ENCODE results near the gene CACNG8.
"Not testable (repeated sequence)": the region's sequence is repeated elsewhere in the genome, so short reads cannot be mapped to it uniquely, and the experiment has no call there.

The CACNG8 gene

DNA sequence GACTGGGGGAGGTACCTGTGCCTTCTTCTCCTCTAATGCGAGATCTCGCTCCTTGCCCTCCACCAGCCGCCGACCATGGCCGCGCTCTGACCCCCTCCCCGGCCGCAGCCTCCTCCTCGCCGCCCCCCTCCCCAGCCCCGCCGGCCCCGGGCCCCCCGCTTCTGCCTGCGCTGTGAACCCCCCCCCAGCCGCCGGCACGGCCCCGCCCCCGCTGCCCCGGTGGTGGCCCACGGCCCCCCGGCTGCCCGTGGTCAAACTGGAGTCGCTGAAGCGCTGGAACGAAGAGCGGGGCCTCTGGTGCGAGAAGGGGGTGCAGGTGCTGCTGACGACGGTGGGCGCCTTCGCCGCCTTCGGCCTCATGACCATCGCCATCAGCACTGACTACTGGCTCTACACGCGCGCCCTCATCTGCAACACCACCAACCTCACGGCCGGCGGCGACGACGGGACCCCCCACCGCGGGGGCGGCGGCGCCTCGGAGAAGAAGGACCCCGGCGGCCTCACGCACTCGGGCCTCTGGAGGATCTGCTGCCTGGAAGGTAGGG, at the start of gene CACNG8:
Gene CACNG8 (plus strand): TSS at position 51 of the 545 bp plus-strand sequence.
- no peak for DNase-seq

DNA sequence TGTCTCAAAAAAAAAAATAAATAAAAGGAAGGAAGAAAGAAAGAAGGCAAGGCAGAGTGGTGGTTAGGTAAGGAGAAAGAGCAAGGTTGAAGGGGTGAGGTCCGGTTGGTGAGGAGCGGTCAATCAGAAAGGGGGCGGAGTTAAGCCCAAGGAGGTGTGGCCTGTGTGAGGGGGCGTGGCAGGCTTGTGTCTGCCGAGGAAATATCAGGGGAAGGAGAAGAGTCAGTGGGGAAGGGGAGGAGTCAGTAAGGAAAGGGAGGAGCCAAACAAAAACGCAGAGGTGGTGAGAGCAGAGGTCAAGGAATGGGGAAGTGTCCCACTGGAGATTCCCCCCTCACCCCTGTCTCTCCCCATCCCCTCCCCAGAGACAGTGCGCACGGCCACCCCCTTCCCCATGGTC, 47.7 kb upstream of the CACNG8 start:
- DNase-seq: no peak

DNA sequence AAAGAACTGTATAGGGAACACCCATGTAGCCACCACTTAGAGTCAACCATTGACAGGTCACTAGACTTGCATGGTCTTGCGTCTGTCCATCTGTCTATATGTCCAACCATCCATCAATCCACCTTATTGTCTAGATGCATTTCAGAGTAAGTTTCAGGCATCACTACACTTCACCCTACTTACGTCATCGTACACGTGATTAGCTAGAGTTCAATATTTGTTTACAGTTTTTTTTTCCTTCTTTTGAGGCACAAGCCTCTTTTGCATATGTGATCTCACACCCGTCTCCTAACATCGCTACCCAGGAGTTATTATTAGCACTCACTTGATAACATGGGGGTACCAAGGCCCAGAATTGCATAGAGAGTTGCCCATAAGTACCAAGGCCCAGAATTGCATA, 46.7 kb upstream of the CACNG8 start:
- no peak for DNase-seq

DNA sequence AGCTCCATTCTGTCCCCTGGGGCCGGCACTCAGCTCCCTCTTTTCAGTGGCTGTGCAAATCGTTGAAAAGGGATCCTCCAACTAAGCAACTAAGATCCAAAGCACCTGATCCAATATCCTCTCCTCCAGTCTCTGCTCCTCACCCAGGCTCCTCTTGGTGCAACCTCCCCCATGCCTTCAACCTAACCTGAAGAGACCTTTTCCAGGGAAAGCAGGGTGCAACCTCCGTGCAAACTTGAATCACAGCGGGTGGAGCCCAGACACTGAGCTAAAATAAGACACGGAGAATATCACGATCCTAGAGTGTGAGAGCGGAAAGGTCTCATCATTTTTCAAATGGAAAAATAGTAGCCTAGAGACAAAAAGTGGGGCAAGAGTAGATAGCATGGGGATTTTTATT, 45.4 kb upstream of the CACNG8 start:
- DNase-seq: no peak

DNA sequence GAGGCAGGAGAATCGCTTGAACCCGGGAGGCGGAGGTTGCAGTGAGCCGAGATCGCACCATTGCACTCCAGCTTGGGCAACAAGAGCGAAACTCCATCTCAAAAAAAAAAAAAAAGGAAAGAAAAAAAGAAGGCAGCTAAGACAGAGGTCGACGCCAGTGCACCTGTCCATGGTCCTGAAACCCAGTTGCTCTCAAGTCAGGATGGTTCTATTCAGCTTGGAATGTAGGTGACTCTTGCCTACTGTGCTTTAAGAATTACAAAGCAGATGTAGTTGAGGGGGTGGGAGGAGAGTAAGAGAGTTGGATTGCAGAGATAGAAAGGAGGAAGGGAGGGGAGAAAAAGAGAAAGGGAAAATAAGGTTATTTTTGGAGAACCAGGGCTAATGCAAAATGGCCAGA, 35.0 kb upstream of the CACNG8 start:
- DNase-seq: no peak

DNA sequence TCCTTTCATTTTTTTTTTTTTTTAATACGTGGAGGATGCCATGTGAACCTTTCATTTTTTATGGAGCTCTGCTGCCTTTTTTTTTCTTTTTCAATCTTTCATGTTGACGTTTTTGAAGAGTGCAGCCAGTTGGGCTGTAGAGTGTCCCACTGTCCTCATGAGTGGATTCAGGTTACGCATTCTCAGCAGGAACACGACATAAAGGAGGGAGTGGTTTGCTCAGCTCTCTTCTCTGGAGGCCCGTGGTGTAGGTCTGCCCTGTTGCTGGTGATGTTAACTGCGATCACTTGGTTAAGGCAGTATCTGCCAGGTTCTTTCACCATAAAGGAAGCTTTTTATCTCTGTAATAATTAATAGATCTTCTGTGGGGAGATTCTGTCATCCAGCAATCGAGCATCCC, 26.7 kb upstream of the CACNG8 start:
- DNase-seq: no peak

DNA sequence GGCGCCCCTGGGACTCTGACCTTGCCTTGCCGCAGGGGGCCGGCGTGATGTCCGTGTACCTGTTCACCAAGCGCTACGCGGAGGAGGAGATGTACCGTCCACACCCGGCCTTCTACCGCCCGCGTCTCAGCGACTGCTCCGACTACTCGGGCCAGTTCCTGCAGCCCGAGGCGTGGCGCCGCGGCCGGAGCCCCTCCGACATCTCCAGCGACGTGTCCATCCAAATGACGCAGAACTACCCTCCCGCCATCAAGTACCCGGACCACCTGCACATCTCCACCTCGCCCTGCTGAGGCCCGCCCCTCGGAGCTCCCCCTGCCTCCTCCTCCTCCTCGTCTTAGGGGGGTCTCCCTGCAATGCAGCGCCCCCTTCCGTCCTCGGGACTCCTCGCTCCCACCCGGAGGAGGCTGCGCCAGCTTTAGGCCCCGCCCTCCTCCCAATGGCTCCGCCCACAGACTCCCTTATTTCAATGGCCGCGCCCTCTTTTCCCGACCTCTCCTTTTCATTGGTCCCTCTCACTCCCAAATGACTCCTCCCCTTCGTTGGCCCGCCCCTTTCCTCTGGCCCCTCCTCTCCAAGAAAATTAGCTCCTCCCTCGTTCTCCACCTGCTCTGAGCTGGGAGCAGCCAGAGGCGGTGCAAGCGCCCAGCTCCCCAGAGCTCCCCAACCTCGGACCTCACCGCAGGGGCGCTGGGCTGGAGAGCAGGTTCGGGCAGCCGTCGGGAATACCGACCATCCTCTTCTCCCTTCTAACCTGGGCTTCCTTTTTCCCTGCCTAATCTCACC, 20.5 kb upstream of the CACNG8 start:
- no peak for DNase-seq

DNA sequence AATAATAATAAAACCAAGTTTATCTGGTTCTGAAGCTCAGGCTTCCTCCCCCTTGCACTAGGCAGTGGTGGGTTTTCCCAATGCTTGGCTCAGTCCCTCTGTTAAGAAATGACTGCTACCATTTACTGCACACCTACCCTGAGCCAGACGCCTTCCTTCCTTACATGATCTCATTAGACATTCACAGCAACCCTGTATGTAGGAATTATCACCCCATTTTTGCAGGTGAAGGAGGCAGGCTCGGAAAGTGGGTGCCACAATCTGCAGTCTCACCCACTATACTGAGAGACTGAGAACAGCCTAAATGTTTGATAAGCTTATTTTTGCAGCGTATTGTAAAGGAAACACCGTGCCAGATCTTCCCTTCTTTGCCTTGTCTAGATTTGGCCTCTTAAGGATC, 18.3 kb upstream of the CACNG8 start:
- DNase-seq: no peak

DNA sequence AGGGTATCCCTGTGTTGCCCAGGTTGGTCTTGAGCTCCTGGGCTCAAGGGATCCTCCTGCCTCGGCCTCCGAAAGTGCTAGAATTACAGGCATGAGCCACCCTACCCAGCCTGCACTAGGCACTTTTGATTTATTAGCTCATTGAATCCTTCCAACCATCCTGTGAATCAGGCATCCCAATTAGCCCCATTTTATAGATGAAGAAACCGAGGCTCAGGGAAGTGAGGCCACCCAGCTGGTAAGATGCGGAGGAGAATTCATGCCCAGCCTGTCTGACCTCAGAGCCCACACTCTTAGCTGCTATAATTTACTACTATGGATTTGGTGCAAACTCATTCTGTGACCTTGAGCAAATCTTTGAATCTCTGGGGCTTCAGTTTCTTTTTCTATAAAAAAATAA, 17.8 kb upstream of the CACNG8 start:
- no peak for DNase-seq

DNA sequence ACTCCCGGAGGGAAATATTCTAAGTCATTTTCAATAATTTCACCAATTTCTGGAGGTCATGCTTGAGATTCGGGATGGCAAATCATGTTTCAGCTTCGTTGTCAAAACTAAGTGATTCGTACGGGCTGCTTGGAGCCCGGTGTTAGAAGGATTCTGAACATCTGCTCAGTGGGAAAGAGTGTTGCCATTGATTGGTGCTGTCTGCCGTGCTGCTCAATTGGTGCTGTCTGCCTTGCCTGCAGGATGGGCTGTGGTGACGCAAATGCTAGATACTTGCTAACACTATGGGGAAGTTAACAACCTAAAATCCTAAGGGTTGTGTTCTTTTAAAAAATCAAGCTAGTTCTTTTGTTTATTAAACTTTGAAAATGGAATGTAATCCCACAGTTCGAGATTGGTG, 17.3 kb upstream of the CACNG8 start:
- DNase-seq: no peak

DNA sequence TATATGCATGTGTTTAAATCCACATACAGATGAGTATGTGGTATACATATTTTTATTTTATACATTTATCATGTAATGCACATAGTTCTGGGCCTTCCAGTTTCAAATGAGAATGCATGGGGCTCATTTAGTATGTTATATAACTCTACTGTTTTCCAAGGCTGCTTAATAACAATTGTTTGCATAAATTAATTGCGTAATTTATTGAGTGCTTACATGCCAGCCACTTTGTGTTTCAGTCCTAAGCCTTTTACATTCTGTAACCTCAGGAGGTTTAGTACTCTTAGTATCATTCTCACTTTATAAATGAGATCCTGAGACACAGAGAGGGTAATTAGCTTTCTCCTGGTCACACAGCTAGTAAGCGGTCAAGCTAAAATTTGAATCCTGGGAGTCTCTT, 16.7 kb upstream of the CACNG8 start:
- no peak for DNase-seq

DNA sequence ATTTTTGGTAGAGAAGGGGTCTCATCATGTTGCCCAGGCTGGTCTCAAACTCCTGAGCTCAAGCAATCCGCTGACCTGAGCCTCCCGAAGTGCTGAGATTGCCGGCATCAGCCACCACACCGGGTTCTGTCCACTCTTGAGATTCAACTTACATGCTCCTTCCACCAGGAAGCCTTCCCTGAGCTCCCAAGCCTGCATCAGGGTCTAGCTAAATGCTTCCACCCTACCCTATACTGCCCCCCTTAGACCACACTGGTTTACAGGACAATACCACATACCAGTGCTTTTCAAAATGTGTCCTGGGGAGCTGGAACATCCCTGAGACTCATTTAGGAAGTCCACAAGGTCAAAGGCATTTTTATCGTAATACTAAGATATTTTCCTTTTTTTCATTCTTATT, 15.1 kb upstream of the CACNG8 start:
- DNase-seq: no peak

DNA sequence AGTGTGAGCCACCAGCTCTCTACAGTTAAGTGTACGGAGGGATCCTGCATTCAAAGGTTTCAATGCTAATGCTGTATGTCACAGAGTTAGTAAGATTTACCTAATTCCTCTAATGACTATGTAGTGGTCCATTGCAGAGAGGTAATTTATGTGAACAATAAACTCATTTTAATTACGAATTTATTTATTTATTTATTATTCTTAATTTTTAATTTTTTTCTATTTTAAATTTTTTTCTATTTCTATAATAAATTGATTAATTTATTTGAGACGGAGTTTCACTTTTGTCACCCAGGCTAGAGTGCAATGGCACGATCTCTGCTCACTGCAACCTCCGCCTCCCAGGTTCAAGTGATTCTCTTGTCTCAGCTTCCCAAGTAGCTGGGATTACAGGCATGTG, 14.1 kb upstream of the CACNG8 start:
- not testable (repeated sequence) for DNase-seq

DNA sequence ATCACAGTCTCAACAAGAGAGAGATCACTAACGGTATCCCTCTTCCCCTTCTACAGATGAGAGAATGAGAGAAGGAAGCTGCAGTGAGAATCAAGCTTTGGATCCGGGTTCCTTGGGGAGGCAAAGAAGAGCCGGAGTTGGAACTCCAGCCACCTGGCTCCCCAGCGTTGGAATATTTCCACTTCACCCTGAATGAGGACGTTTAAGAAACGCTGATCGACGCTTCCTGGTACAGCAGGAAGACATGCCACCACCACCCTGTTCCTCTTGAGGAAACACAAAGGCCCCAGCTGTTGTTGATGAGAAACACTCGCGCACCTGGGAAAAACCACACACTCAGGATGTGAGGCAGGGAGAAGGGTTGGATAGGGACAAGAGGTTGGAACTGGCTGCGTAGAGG, 11.3 kb upstream of the CACNG8 start:
- no peak for DNase-seq

DNA sequence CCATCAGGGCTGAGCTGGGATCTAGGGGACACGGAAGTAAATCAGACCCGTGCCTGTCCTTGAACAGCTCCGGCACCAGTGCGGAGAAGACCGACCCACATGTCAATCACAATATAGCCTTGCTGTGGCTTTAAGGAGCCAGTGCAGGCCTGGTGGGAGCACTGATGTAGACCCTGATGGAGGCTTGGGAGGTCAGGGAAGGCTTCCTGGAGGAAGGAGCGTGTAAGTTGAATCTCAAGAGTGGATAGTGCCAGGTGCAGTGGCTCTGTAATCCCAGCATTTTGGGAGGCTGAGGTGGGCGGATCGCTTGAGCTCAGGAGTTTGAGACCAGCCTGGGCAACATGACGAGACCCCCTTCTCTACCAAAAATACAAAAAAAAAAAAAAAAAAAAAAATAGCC, 10.8 kb upstream of the CACNG8 start:
- no peak for DNase-seq

DNA sequence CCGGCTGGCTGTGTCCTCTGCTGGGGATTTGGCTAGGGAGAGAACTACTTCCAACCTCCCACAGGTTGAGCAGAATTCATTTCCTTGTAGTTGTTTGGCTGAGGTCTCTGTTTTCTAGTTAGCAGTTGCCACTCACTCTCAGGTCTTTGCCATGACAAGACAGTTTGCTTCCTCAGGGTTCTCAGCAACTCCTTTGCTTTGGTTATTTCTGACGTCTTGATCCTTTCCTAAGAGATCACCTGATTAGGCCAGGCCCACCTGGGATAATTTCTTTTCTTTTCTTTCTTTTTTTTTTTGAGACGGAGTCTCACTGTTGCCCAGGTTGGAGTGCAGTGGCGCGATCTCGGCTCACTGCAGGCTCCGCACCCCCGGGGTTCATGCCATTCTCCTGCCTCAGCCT, 9.4 kb upstream of the CACNG8 start:
- DNase-seq: no peak

DNA sequence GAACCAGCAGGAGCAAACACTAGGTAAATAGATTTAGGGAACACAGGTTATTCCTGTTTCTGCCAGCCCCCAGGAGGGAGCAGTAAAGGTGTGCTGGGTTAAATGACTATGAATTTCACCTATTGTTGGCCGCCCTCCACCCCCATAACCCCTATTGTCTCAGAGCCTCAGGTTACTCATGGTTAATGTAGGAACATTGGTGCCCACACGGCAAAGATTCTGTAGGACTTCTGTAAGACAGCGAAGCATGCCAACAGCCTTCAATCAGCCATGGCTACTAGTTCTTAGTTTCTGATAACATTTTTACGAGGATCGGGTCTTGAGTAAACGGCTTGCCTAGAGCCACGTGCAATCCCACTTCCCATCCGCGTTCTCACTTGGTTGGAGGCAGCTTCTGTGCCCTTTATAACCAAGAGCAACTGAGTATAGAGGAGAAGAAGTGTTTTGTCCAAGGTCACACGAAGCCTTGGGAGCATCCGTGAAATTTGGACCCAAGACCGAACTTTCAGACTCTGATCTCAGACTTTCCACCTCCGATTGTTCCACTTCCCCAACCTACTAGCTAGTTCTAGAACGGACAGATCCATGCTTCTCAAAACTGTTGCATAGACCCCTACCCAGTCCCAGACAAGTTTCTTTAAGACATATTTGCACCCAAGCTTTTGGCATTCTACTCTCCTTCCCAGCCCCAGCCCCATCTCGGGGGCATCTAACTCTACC, 5.1 kb upstream of the CACNG8 start:
- no peak for DNase-seq

DNA sequence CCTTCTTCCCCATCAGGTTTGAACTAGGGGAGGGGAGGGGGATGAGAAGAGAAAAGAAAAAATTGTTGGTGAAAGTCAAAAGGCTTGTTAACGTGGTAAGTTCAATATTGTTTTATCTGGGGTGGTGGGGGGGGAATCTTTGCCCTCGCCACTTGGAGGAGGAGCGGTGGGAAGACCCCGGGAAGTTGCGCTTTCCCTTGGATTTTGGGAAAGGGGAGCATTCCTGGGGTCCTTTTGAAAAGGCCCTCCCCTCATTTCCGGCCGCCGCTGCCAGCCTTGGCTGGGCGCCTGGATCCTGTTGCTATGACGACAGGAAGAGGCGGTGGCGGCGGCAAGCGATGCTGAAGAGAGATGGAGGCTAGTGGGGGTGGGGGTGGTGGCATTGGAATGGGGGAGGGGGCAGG, 4.6 kb upstream of the CACNG8 start:
- DNase-seq: no peak

DNA sequence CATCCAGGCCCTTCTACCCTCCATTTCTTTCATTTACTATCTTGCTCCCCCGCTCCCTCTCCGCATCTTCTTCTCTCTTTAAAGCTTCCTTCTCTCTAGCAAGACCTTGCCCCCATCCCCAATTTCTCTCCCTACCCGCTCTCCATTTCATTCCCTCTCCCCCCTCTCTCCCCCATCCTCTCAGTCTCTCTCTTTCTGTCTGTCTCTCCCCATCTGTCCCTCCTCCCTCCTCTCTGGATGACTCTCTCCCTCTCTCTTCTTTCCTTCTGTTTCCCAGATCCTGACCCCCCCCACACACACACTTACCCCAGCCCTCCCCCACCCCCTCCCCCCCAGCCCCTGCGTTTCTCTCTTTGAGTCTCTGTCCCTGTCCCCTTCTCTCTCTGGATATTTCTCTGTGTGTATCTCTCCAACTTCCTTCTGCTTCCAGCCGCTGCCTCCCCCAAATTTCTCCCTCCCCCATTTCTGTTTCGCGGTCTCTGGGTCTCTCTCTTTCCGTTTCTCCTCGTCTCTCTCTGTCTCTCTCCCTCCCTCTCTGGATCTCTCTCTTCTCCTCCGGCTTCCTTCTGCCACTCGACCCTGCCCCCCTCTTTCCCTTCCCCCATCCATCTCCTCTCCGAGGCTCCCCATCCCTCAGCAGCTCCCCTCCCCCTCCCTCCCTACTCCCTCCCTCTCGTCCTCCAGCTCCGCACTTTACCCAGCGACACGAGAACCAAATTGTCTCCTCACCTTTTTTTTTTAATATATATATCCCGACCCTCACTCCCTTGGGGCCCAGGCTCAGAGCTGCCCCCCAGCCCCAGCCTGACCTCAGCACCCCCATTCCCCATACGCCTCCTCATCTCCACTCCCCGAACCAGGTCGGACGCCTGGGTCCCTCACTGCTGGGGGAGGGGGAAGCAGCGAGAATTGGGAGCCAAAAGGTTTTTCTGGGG, 3.6 kb upstream of the CACNG8 start:
- no peak for DNase-seq

DNA sequence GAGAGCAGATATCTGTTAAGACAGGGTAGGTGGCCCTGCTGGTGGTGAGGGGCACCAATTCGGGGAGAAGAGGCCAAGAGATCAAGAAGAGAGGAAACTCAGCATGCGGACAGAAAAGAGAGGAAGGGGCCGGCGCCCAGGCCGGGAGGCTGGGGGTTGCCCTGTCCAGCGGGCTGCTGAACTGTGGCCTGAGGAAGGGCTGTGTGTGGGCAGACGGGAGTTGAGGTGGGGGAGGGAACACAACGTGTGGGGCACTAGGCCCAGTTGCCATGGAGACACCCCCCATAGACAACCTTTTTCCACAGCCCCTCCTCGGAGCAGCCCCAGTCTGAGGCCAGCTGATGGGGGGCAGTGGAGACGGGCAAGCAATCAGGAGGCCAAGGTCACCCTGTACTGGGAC, 2.5 kb upstream of the CACNG8 start:
- DNase-seq: no peak

DNA sequence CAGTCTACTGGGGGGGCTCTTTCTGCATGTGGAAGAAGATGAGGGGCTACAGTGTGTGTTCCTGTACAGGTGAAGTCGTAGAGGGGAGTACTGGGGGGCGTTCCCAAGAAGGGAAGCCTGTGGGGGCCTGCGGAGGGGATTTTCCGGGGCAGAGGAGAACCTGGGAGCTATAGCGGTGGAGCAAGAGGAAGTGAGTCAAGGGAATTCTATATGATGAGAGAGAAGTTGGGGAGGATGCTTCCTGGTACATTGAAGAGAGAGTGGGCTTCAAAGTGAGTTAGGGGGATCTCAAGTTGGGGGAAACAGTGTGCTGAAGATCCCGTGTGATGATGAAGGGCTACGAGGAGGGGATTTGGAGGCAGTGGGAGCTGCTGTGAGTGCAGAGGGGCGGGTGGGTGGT, 1.9 kb upstream of the CACNG8 start:
- DNase-seq: no peak

DNA sequence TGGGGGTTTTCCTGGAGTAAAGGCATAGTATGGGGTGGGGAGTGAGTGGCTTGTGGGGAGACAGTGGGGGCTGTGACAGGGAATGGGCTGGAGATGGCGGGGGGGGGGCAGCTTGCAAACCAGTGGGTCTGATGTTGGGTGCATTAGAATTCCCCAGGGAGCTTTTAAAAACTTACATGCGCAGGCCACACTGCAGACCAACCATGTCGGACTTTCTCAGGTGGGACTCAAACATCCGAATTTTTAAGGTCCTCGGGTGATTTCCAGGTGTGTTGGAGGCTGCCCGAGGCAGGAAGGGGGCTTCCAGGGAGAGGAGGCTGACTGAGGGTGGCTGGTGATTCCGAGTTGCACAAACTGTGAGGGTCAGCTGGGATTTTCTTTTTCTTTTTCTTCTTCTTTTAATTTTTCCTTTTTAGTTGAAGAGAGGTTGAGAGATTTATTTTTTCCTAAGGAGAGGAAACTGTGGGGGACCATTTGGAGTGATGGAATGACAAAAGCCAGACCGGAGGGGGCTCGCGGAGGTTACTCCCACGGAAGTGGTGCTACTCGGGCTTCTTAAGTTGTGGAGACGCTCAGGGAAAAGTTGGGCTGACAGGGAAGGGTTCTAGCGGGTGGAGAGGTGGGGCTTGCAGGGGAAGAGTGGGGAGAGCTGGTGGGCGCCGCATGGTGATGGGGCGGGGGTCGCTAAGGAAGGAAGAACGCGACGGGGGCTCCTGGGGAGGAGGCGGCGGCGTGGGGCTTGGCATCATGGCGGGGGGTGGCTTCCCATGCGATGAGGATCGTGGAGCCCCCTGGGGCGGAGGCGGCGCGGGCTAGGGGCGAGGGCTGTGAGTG, 997 bp upstream of the CACNG8 start:
- DNase-seq: no peak

Measured in CD4-positive, alpha-beta T cell treated with Interleukin-15 for 1 hour (primary cell).